Progenitor cell of endocrine pancreas (in vitro differentiated cells): ENCODE measurements around the gene SRGN. TPM values are rescaled to one million over a fixed set of nuclear protein-coding genes. Genes with fewer than 3 reads are reported as not detected.
"Not testable (repeated sequence)": the region's sequence is repeated elsewhere in the genome, so short reads cannot be mapped to it uniquely, and the experiment has no call there.

Experiments used
- DNase-seq: peaks from one replicate; pipeline ENCODE4 v3.0.0; 2021; ENCODE audit warnings: low spot score; ENCODE audit not compliant: unreplicated experiment
- H3K27ac Mint-ChIP-seq: 2 replicates; pipeline ENCODE4 v1.8.0; 2021; ENCODE audit warnings: mild to moderate bottlenecking, moderate library complexity, mixed read lengths
- H3K27me3 Mint-ChIP-seq: 2 replicates; pipeline ENCODE4 v1.8.0; 2021; ENCODE audit warnings: mixed read lengths
- H3K36me3 Mint-ChIP-seq: 2 replicates; pipeline ENCODE4 v1.8.0; 2022; ENCODE audit warnings: mixed read lengths; ENCODE audit not compliant: insufficient read depth
- H3K4me1 Mint-ChIP-seq: 2 replicates; pipeline ENCODE4 v1.8.0; 2021; ENCODE audit warnings: low read depth, mixed read lengths
- H3K4me3 Mint-ChIP-seq: 2 replicates; pipeline ENCODE4 v1.8.0; 2021; ENCODE audit warnings: low read depth, mild to moderate bottlenecking, moderate library complexity, mixed read lengths
- H3K9me3 Mint-ChIP-seq: 2 replicates; pipeline ENCODE4 v1.8.0; 2021; ENCODE audit warnings: low read depth, mixed read lengths
- long read RNA-seq: library from polyadenylated mRNA; unstranded; transcript quantifications from one replicate; pipeline ENCODE4 v2.0.0, GENCODE V29; 2020
- total RNA-seq: library from RNA; stranded (reverse); gene quantifications from 2 replicates; pipeline ENCODE4 v1.2.1, GENCODE V29; 2021
- TF ChIP-seq, protein P1 (sequence below): fragments of 200-600 bp; sonication (generic); IDR thresholded peaks from one replicate; pipeline ENCODE4 v1.5.0; 2021; ENCODE audit warnings: antibody characterized with exemption, mild to moderate bottlenecking; ENCODE audit not compliant: unreplicated experiment

SRGN gene, protein sequence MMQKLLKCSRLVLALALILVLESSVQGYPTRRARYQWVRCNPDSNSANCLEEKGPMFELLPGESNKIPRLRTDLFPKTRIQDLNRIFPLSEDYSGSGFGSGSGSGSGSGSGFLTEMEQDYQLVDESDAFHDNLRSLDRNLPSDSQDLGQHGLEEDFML
- total RNA-seq, result not detected in 2 replicates
- long read RNA-seq, result 0 reads

DNA sequence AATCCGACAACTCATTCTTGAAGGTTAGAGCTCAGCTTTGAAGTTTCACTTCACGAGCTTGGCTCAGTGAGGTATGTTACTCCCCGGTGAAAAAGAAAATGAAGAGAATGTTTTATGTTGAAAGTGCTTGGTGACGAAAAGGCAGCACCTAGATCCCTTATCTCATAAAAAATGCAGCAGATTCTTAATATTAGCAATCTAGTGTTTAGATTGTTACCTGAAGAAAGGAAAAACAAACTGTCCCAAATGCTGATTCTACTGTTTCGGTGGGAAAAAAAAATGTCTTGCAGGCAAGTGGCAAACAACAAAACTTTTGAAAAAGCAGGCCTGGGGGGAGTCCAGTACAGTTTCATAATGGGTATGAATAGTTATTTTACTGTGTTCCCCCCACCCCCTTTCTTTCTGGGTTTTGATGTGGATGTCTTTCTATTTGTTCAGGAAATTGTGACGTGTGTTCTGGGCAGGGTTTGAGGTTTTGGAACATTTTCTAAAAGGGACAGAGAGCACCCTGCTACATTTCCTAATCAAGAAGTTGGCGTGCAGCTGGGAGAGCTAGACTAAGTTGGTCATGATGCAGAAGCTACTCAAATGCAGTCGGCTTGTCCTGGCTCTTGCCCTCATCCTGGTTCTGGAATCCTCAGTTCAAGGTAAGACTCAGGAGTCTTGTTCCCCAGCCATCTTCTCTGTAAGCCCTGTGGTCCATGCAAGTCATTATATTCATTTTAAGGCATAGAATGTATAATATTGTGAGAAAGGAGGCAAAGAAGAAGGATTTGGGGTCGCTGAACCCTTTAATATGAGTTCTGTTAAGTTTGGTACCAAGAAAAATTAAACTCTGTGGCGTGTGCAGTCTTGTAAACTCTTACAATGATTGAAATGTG lies at the start of gene SRGN:
Gene SRGN (plus strand): TSS at position 514 of the 881 bp plus-strand sequence. CDS start 55 bp downstream, at position 569.
- H3K4me3 Mint-ChIP-seq, result no peak within 1 kb of the TSS
- TF ChIP-seq, protein P1, sequence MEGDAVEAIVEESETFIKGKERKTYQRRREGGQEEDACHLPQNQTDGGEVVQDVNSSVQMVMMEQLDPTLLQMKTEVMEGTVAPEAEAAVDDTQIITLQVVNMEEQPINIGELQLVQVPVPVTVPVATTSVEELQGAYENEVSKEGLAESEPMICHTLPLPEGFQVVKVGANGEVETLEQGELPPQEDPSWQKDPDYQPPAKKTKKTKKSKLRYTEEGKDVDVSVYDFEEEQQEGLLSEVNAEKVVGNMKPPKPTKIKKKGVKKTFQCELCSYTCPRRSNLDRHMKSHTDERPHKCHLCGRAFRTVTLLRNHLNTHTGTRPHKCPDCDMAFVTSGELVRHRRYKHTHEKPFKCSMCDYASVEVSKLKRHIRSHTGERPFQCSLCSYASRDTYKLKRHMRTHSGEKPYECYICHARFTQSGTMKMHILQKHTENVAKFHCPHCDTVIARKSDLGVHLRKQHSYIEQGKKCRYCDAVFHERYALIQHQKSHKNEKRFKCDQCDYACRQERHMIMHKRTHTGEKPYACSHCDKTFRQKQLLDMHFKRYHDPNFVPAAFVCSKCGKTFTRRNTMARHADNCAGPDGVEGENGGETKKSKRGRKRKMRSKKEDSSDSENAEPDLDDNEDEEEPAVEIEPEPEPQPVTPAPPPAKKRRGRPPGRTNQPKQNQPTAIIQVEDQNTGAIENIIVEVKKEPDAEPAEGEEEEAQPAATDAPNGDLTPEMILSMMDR, result no peak
- no peak for DNase-seq
- H3K9me3 Mint-ChIP-seq, result no peaks in the 10 kb centered on the region
- H3K4me1 Mint-ChIP-seq, result no peaks in the 10 kb centered on the region
- no peak within 1 kb of the TSS for H3K27ac Mint-ChIP-seq
- peaks cover 30% of the 10 kb centered on the region for H3K27me3 Mint-ChIP-seq
- H3K36me3 Mint-ChIP-seq, result no peaks in the 10 kb centered on the region

DNA sequence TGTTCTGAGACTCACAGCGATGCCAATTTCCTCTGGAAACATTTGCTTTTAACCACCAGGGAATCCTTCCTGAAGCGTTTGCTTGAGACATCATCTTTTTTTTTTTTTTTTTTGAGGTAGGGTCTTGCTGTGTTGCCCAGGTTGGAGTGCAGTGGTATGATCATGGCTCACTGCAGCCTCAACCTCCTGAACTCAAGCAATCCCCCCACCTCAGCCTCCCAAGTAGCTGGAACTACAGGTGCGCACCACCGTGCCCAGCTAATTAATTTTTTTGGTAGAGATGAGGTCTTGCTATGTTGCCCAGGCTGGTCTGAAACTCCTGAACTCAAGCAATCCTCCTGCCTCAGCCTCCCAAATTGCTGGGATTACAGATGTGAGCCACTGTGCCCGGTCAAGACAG lies 47.0 kb upstream of the SRGN start:
- not testable (repeated sequence) for DNase-seq, H3K27ac Mint-ChIP-seq, H3K4me1 Mint-ChIP-seq, H3K9me3 Mint-ChIP-seq, H3K4me3 Mint-ChIP-seq, H3K36me3 Mint-ChIP-seq
- peaks cover 12% of the 10 kb centered on the region for H3K27me3 Mint-ChIP-seq

DNA sequence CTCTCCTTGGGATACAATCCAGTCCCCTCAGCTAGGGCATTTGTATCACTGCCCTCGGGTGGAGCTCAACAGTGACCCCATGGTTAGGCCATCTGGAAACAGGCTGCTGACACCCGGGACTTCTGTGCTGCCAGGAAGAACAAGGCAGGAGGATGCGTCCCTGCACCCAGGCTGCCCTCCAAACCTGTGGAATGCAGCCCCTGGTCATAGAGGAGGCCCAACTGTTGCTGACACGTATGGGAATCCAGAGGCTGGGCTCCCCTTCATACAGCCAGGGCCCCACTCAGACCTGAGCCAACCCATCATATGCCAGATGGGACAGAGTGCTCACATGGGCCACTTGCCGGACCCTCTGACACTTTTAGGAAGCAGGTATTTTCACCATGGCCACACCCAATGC lies 45.5 kb upstream of the SRGN start:
- Mint-ChIP-seq H3K36me3 (no peaks in the 10 kb centered on the region), H3K4me3 (no peak overlapping the region), H3K4me1 (no peaks in the 10 kb centered on the region), H3K9me3 (no peaks in the 10 kb centered on the region), H3K27ac (no peak overlapping the region), H3K27me3 (peaks cover 10% of the 10 kb centered on the region)
- DNase-seq, result no peak
- TF ChIP-seq, protein P1, result no peak

DNA sequence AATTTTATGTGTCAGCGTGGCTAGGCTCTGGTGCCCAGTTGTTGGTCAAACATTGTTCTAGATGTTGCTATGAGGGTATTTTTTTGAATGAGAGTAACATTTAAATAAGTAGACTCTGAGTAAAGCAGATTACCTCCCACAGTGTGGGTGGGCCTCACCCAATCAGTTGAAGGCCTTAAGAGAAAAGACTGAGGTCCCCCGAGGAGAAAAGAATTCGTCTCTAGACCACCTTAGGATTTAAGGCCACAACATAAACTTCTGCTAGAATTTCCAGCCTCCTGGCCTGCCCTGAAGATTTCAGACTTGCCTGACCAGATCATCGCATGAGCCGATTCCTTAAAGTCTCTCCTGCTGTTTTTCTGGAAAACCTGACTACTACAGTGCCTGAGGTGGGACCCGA lies 45.1 kb upstream of the SRGN start:
- Mint-ChIP-seq H3K36me3 (no peaks in the 10 kb centered on the region), H3K27ac (no peak overlapping the region), H3K9me3 (no peaks in the 10 kb centered on the region), H3K27me3 (peaks cover 6% of the 10 kb centered on the region), H3K4me1 (no peaks in the 10 kb centered on the region), H3K4me3 (no peak overlapping the region)
- DNase-seq, result no peak
- TF ChIP-seq, protein P1, result no peak

DNA sequence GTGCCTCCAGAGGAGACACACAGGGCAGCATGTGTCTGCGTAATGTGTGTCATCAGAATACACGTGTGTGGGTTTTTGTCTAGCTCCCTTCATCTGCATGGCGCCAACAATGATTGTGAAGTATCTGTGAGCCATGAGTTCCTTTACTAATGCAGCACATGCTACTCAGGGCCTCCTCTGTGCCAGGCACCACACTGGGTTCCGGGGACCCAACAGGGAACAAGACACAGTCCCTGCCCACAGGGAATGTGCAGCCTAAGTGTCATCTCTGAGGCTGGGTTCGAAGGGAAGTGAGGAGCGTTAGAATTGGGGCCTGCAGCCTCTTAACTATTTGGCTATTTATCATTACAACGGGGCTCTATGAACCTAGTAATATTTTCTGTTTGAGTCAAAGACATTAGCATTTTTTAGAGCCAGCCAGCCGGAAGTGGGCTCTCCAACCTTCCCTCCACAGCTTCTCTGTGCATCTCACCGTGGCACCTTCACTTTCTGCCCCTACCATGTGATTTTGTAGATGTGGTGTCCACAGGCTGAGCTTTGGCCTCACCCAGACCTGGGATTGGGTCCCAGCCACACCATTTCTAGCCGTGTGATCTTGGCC lies 43.9 kb upstream of the SRGN start:
- no peak for DNase-seq
- Mint-ChIP-seq H3K36me3 (no peaks in the 10 kb centered on the region), H3K27me3 (peaks cover 6% of the 10 kb centered on the region), H3K4me1 (no peaks in the 10 kb centered on the region), H3K4me3 (no peak overlapping the region), H3K9me3 (no peaks in the 10 kb centered on the region), H3K27ac (no peak overlapping the region)
- TF ChIP-seq, protein P1, result no peak
